KMS-11 (cell line): ENCODE measurements around the gene COX6B1.
A peak's percentile ranks its signal among the peaks of the same experiment; 100 is the strongest.

ENCODE experiments used
- H2AFZ ChIP-seq: fragments of 200-600 bp; sonication (generic); 2 replicates; pipeline ENCODE4 v1.6.1; 2016; ENCODE audit warnings: antibody characterized with exemption, mixed run types, low read depth
- H3K27ac ChIP-seq: fragments of 200-600 bp; sonication (generic); 2 replicates; pipeline ENCODE4 v1.6.1; 2016; ENCODE audit warnings: mild to moderate bottlenecking, mixed run types
- H3K27me3 ChIP-seq: fragments of 200-600 bp; sonication (generic); 2 replicates; pipeline ENCODE4 v1.6.1; 2017; ENCODE audit warnings: mild to moderate bottlenecking, low read depth, mixed run types, moderate library complexity; ENCODE audit not compliant: insufficient read depth
- H3K36me3 ChIP-seq: fragments of 200-600 bp; sonication (generic); 2 replicates; pipeline ENCODE4 v1.6.1; 2017; ENCODE audit warnings: mild to moderate bottlenecking, mixed run types; ENCODE audit not compliant: insufficient read depth
- H3K4me1 ChIP-seq: fragments of 200-600 bp; sonication (generic); 2 replicates; pipeline ENCODE4 v1.6.1; 2016; ENCODE audit warnings: mild to moderate bottlenecking, low read depth, mixed run types; ENCODE audit not compliant: poor library complexity, severe bottlenecking
- H3K4me2 ChIP-seq: fragments of 200-600 bp; sonication (generic); 2 replicates; pipeline ENCODE4 v1.7.0; 2016; ENCODE audit warnings: mild to moderate bottlenecking, mixed run types
- H3K4me3 ChIP-seq: fragments of 200-600 bp; sonication (generic); IDR thresholded peaks from 2 replicates; pipeline ENCODE4 v1.6.1; 2017; ENCODE audit warnings: low read depth, low read length, mixed read lengths; ENCODE audit not compliant: insufficient read depth
- H3K79me2 ChIP-seq: fragments of 200-600 bp; sonication (generic); 2 replicates; pipeline ENCODE4 v1.6.1; 2016; ENCODE audit warnings: low read depth, mixed run types; ENCODE audit not compliant: insufficient read depth
- H3K9ac ChIP-seq: fragments of 200-600 bp; sonication (generic); 2 replicates; pipeline ENCODE4 v1.6.1; 2016; ENCODE audit warnings: mild to moderate bottlenecking, mixed run types
- H4K20me1 ChIP-seq: fragments of 200-600 bp; sonication (generic); 2 replicates; pipeline ENCODE4 v1.6.1; 2016; ENCODE audit warnings: mild to moderate bottlenecking, mixed run types; ENCODE audit not compliant: insufficient read depth
- CTCF ChIP-seq: fragments of 200-600 bp; sonication (generic); conservative IDR thresholded peaks from 2 replicates; pipeline ENCODE4 v1.6.1; 2017; ENCODE audit warnings: low read depth, mild to moderate bottlenecking, antibody characterized with exemption, low read length, moderate library complexity, mixed read lengths

The COX6B1 gene

GRCh38 chr19:35693422-35693821, 45.3 kb downstream of the COX6B1 start:
- Histone ChIP-seq H2AFZ (no peak overlapping the region), H3K4me1 (peaks cover 5% of the 10 kb centered on the region), H3K36me3 (no peaks in the 10 kb centered on the region), H3K79me2 (no peaks in the 10 kb centered on the region), H3K9ac (no peak overlapping the region), H4K20me1 (no peaks in the 10 kb centered on the region), H3K27ac (no peak overlapping the region), H3K4me2 (no peak overlapping the region), H3K4me3 (no peak overlapping the region), H3K27me3 (peaks cover 16% of the 10 kb centered on the region; the same call in 1 of the 2 replicates)
- TF ChIP-seq CTCF, result no peak

GRCh38 chr19:35693835-35694599, 45.9 kb downstream of the COX6B1 start:
- peak; percentile 90 for TF ChIP-seq CTCF
- Histone ChIP-seq H3K27me3 (peaks cover 11% of the 10 kb centered on the region; the same call in 1 of the 2 replicates), H3K4me2 (no peak overlapping the region), H3K9ac (no peak overlapping the region), H4K20me1 (no peaks in the 10 kb centered on the region), H3K36me3 (no peaks in the 10 kb centered on the region), H3K4me3 (no peak overlapping the region), H2AFZ (no peak overlapping the region), H3K27ac (no peak overlapping the region), H3K4me1 (peaks cover 5% of the 10 kb centered on the region), H3K79me2 (no peaks in the 10 kb centered on the region)

- no peak overlapping the region for H3K4me3 ChIP-seq
- H3K4me1 ChIP-seq, result peaks cover 5% of the 10 kb centered on the region
- H2AFZ ChIP-seq, result no peak overlapping the region
- H3K79me2 ChIP-seq, result no peaks in the 10 kb centered on the region
- H3K27me3 ChIP-seq, result peaks cover 6% of the 10 kb centered on the region; the same call in 1 of the 2 replicates
- no peak overlapping the region for H3K27ac ChIP-seq
- H4K20me1 ChIP-seq, result no peaks in the 10 kb centered on the region
- no peak overlapping the region for H3K9ac ChIP-seq
- no peak for TF ChIP-seq CTCF
- no peak overlapping the region for H3K4me2 ChIP-seq
- no peaks in the 10 kb centered on the region for H3K36me3 ChIP-seq
Measured at GRCh38 chr19:35695895-35696422, 47.8 kb downstream of the COX6B1 start.

GRCh38 chr19:35696835-35697234, 48.7 kb downstream of the COX6B1 start:
- Histone ChIP-seq H3K27ac (no peak overlapping the region), H3K27me3 (peaks cover 7% of the 10 kb centered on the region; the same call in 1 of the 2 replicates), H3K4me3 (no peak overlapping the region), H3K4me2 (no peak overlapping the region), H3K79me2 (no peaks in the 10 kb centered on the region), H3K36me3 (no peaks in the 10 kb centered on the region), H3K9ac (no peak overlapping the region), H3K4me1 (peaks cover 5% of the 10 kb centered on the region), H4K20me1 (no peaks in the 10 kb centered on the region), H2AFZ (no peak overlapping the region)
- no peak for TF ChIP-seq CTCF
